ENCODE data around the gene SRCAP.

SRCAP gene

DNA sequence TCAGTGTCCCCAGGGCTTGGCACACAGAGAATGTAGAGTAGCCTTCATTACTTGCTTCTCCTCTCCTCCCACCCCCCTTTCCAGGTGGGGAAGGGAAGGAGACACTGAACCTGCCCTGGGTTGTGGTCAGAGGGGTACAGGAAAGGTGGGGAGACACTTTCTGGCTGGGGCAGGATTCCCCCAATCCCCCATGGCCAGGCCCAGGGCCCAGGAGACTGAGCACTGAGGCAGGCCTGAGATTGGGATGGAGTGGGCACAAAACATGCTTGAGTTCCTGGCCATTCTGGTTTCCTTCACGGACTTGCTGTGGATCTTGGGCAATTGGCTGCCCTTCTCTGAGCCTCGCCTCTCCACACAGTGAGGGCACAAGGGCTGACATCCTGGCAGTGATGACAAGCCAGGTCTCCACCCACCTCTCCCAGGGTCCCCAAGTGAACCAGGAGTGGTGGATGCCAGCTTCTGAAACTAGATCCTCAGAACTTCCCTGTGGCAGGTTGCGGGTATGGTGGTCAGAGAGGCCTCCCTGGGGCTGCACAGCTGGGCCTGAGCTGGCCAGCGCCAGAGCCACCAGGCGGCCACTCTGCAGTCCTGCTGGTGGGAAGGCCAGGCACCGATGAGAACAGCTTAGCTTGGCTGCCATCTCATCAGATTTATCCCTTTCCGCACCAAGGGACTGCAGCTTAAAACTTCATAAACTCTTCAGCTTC is 78.8 kb downstream of the SRCAP start:
- DNase-seq: no peak

DNA sequence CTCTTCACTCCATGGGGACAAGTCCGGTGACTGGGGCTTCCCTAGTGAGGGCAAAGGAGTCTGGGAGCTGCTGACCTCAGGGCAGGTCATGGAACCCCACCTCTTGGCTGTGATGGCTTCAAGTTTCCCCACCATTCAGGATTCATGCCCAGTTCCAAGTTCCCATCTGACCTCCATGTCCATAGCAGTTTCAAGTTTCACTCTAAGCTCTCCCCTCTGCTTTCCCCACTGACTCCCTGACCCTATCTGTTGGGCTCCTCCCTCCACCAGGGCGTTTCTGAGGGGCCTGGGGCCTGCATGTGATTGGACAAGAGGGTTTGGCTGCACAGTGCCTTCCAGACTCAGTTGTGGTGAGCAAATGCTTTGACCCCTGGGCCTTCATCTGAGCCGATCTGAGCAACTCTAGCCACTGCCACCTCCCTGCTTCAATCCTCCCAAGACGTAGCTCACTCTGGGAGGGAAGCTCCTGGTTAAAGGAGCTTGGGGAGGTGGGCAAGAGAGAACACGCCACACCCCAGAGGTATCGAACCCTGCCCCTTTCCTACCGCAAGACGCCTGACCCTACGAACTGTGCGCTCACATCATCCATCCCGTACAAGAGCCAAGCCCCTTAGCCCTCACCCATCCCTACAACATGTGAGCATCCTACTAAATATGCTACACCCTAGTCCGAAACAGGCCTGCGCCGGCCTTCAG is 79.7 kb downstream of the SRCAP start:
- no peak for DNase-seq

DNA sequence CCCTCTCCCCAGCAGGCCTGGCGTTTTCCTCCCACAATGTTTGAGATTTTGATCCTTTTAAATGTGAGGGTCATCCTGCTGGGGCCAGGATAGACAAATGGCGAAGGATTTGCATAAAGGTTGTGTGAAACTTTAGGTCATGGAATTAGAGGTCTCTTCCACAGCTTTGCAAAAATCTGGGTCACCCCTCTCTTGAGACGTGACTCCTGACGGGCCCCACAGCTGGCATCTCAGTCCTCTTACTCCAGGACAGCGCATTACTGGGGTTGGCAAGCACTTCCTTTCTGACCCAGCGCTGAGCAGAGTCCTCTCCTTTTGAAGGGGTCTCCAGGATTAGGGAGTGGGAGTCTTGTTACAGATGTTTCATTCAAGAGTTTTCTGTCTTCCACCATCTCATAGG is 80.6 kb downstream of the SRCAP start:
- no peak for DNase-seq

DNA sequence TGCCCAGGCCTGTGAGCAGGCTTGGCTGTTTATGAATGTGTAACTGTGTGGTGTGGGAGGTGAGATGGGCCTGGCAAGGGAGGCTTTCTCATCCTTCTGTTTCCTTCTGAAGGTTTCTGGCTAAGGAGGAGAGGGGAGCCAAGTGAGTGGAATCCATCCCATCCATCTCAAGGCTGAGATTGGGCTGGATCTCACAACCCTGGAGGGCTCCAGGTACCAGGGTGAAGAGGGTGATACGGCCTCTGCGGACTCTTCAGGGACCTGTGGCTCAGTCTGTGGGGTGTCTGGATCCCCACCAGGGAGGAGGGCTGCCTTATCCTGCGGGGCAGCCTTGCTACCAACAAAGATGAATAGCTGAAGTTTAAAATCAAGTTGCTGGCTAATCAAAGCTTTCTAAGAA is 81.0 kb downstream of the SRCAP start:
- DNase-seq: no peak

DNA sequence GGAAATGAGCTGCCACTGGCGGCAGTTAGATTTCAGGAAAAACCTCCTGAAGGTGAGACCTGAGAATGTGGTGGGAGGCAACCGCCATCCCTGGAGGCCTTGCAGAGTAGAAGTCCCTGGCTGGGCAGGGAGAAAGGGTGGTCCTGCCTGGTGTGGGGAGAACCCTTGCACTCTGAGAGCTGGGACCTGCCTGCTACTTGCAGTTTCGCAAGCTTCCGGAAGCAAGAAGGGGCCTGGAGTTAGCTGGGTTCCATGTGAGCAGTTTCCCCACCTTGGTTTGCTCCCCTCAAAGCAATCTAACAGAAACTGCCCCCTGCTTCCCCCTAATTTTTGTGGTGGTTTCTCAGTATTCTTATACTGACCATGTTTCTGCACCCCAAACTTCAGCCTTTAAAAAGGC is 81.6 kb downstream of the SRCAP start:
- no peak for DNase-seq

DNA sequence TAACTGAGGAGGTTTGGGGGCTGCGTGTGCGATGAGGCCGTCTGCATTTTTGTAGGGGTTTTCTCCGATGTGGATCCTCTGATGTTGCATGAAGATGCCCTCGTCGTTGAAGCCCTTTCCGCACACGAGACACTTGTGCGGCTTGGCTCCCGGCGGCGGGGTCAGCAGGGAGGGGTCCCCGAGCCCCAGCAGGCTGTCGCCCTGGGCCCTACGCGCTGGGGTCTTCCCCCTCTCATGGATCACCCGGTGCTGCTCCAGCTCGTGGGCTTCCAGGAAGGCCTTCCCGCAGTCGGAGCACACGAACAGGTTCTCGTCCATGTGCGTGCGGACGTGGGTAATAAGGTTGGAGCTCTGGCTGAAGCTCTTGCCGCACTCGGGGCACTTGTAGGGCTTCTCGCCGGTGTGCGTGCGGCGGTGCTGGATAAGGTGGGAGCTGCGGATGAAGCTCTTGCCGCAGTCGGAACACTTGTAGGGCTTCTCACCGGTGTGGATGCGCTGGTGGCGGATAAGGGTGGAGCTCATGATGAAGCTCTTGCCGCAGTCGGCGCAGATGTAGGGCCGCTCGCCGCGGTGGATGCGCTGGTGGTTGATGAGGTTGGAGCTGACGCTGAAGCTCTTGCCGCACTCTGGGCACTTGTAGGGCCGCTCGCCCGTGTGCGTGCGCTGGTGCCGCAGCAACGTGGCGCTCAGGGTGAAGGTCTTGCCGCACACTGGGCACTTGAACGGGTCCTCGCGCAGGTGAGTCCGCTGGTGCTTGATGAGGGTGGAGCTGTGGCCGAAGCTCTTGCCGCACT is 83.7 kb downstream of the SRCAP start:
- no peak for DNase-seq

DNA sequence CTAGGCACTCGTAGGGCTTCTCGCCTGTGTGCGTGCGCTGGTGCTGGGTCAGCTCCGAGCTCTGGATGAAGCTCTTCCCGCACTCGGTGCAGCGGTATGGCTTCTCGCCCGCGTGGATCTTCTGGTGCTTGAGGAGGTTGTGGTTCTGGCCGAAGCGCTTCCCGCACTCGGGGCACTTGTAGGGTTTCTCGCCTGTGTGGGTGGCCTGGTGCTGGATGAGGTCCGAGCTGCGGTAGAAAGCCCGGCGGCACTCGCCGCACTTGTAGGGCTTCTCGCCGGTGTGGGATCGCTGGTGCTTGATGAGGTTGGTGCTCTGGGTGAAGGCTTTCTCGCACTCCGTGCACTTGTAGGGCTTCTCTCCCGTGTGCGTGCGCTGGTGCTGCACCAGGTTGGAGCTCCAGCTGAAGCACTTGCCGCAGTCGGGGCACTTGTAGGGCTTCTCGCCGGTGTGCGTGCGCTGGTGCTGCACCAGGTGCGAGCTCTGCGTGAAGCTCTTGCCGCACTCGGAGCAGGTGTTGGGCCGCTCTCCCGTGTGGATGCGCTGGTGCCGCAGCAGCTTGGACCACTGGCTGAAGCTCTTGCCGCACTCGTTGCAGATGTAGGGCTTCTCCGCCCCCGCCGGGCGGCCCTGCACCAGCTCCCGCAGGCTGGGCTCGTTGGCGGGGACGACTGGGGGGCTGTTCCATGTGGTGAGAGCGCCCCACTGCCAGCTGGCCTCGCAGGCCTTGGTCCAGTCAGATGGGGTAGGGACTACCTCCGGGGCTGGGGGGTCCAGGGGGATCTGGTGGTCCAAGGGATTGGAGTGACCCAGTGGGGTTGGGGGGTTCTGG is 84.5 kb downstream of the SRCAP start:
- no peak for DNase-seq

DNA sequence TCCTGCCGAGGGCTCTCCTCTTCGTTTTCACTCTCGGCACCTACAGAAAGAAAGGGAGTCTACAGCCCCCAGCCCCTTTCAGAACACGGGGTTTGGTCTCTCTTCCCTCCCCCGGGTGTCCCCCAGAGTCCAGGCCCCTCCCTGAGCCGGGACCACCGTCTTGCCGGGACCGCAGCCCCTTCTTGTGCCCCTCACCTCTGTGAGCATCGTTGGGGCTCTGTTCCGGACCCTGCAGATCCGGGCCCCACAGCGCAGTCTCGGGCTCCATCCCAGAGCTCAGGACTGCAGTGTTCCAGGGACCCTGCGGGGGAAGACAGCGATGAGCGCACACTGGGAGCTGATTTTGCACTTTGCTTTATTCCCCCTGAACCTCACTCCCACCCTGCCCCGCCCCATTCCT is 85.2 kb downstream of the SRCAP start:
- no peak for DNase-seq

DNA sequence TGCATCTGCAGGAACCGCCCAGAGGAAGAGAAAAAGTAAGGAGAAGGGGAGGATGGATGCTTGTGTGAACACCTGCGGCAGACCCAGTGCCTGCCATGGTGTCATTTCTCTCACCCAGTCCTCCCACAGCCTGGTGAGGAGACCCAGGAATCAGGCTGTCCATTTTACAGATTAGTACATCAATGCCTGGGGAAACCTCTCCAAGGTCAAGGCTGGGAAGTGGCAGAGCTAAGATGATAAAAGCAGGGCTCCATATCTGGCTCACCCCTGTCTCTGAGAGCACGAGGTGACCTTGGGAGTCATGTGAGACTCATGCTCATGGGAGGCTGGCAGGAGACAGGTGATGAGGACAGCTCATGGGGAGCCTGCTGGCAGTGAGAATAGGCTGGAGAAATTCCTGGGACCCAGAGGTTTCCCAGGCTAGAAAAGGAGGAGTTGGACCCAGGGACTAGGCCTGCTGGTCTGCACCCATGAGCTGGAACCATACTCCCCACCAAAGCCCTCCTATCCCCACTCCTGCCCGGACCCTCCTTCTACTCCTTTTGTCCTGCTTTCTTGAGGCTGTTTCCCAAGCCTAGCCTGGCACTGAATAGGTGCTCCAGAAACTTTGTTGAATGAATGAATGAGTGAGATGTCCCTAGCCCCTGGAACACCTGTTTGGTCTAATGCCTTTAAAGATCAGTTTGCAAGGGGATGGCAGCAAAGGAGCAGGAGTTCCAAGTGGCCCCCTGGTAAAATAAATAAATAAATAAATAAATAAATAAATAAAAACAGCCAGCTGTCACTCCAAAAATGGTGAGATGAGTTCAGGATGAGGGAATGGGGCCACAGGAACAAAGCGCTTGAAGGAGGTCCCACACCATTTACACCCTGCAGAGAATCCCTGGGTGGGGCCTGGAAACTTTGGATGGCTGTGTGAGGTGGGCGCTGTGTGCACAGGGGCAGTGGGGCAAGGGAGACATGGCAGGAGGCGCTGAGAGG is 86.4 kb downstream of the SRCAP start:
- DNase-seq: no peak

DNA sequence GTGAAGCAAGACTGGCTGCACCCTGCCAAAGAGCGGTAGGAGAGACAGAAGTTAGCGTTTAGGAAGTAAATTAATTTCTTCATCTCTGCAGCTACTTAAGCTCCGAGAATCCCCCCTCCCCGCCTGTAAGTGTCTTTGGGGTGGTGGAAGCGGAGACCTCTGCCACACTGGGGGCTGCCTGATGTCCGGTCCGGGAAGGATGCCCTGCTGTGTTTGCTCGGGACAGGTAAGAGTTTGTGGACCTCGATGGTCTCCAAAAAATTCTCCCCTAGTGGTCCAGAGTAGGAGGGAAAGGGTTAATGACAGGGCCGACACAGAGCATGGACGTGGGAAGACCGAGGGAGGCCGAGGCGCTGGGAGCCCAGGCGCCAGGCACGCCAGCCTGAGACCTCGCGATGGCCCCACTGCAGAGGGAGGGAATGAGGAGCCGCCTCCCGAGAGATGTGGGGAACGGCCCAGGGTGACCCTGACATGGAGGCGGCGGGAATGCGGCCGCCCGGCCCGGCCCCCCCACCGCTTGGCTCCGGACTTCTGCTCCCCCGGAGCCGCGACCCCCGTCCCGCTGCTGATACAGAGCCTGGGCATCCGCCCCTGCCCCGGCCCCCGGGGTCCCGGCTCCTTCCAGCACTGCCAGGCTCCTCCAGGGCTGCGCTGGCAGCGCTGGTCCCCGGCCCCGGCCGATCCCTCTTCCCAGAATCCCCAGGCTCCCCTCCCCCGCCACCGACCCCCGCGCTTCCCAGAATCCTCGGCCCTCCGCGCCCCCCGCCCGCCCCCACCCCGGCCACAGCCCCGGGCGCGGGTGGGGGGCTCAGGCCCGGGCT is 87.4 kb downstream of the SRCAP start:
- DNase-seq: no peak

DNA sequence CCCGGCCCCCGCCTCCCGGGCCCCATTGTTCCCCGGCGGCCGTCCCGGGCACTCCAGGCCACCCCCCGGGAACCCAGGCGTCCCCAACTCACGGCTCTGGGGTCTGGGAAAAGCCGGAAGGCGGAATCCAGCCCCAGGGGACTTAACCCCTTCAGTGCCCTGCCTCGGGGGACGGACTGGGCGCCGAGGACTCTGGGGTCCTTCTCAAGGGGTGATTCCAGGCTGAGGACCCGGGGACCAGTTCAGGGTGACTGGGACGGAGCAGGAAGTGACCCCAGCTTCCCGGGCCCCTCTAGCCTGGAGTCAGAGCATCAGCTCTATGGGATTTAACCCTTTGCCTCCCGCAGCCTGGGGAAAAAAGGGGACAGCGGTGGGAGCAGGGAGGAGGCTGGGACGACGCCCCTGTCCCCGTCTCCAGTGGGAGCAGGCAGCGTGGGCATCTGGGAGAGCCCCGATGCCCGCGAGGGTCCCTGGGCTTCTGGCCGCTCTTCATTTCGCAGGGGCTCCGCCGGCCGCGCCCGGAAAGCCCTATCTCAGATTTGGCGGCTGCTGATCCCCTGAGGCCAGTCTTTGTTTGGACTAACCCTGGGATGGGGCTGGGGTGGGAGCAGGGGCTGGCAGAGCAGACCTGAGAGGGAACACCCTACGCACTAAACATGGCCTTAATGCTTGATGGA is 88.1 kb downstream of the SRCAP start, which contains the start of gene ZNF629:
ZNF629 (minus strand) TSS at position 270 of the 677 bp plus-strand sequence. CDS start 2,723 bp downstream, outside the sequence.
- DNase-seq: no peak

DNA sequence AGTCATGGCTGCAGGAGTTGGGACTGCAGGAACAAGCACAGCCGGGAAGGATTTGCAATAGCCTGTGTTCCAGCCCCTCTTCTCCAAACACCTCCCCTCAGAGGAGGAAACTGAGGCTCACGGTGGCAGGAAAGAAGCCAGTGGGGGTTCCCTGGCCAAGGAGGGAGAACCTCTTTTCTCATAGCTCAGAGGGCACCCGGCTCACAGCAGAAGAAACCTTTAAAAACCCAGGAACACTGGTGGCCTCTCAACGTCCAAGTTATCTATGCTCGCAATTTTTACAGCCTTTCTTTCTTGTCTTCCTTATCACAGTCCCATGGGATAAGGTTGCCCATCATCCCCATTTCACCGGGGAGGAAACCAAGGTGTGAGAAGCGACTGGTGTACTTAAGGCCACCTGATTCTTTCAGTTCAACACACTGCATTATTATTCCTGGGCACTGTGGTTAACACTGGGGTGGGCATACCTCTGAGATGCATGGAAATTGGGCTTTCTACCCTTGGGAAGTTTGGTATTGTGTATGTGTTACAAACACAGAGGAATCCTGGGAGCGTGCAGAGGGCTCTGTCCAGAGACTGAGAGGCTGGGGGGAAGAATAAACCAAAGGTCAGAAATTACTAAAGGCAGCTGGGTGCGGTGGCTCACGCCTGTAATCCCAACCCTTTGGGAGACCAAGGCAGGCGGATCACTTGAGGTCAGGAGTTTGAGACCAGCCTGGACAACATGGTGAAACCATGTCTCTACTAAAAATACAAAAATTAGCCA is 88.8 kb downstream of the SRCAP start:
- no peak for DNase-seq

Measured in NCI-H1694 (cell line).